T-helper 17 cell (primary cell): ENCODE results near the gene MEAF6. TPM values are rescaled to one million over a fixed set of nuclear protein-coding genes. Genes with fewer than 3 reads are reported as not detected.
"Not testable (repeated sequence)": the region's sequence is repeated elsewhere in the genome, so short reads cannot be mapped to it uniquely, and the experiment has no call there.

Source experiments
- ATAC-seq: fragments of 150-1000 bp; cut with Tn5 transposase; 2 replicates; pipeline ENCODE4 v1.10.0; 2021; ENCODE audit warnings: mild to moderate bottlenecking, moderate library complexity
- DNase-seq, 3 donors: peaks; one replicate each; pipeline versions ENCODE4 v3.0.0 to v3.0.0-alpha.2; 2020 to 2021
- H3K9me3 ChIP-seq: one replicate; pipeline ENCODE4 v1.7.0; 2013; ENCODE audit warnings: low read length, mild to moderate bottlenecking; ENCODE audit not compliant: control insufficient read depth, poor library complexity, severe bottlenecking
- H3K27ac Mint-ChIP-seq: one replicate; pipeline ENCODE4 v1.8.0; 2022; ENCODE audit warnings: mild to moderate bottlenecking, moderate library complexity, mixed read lengths
- H3K27me3 Mint-ChIP-seq: one replicate; pipeline ENCODE4 v1.8.0; 2022; ENCODE audit warnings: mixed read lengths
- H3K36me3 Mint-ChIP-seq: one replicate; pipeline ENCODE4 v1.8.0; 2022; ENCODE audit warnings: low read depth, mixed read lengths
- H3K4me1 Mint-ChIP-seq: one replicate; pipeline ENCODE4 v1.8.0; 2022; ENCODE audit warnings: mild to moderate bottlenecking, mixed read lengths
- H3K4me3 Mint-ChIP-seq: one replicate; pipeline ENCODE4 v1.8.0; 2022; ENCODE audit warnings: mild to moderate bottlenecking, moderate library complexity, mixed read lengths
- total RNA-seq, 4 donors: library from RNA in 2 of 4; stranded (reverse) in 2 of 4; gene quantifications; one replicate each; pipeline ENCODE4 v1.2.3 and lab custom pipeline; 2022 to 2026

MEAF6 gene
- total RNA-seq, 2 donors from 2014 or later: 54.7 to 58.0 TPM

DNA sequence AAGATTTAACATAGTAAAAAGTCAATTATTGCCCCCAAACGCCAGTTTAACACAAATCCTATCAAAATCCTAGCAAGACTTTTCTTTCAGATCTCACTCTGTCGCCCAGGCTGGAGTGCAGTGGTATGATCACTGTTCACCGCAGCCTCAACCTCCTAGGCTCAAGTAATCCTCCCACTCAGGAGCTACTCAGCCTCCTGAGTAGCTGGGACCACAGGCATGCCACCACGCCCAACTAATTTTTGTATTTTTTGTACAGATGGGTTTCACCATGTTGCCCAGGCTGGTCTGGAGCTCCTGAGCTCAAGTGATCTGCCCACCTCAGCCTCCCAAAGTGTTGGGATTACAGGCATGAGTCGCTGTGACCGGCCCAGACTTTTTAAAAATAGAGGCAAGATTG is 34.8 kb upstream of the MEAF6 start:
- DNase-seq (no peak), ATAC-seq (no peak)
- Mint-ChIP-seq H3K27me3 (no peaks in the 10 kb centered on the region), H3K4me3 (peak overlapping the region; percentile 52), H3K36me3 (peaks cover 15% of the 10 kb centered on the region), H3K27ac (peak overlapping the region; percentile 82), H3K4me1 (peaks cover 26% of the 10 kb centered on the region)
- H3K9me3 ChIP-seq: no peaks in the 10 kb centered on the region

GRCh38 chr1:37545019-37545418 is 30.5 kb upstream of the MEAF6 start:
- ATAC-seq (no peak), DNase-seq (no peak)
- H3K4me1 Mint-ChIP-seq: peaks cover 8% of the 10 kb centered on the region
- no peaks in the 10 kb centered on the region for H3K9me3 ChIP-seq
- no peaks in the 10 kb centered on the region for H3K27me3 Mint-ChIP-seq
- no peak overlapping the region for H3K4me3 Mint-ChIP-seq
- peaks cover 17% of the 10 kb centered on the region for H3K36me3 Mint-ChIP-seq
- H3K27ac Mint-ChIP-seq: peak overlapping the region; percentile 51

GRCh38 chr1:37544530-37544929 is 30.0 kb upstream of the MEAF6 start:
- Mint-ChIP-seq H3K36me3 (peaks cover 17% of the 10 kb centered on the region), H3K27ac (peak overlapping the region; percentile 51)
- DNase-seq: no peak

GRCh38 chr1:37540036-37540785 is 25.6 kb upstream of the MEAF6 start:
- H3K4me3 Mint-ChIP-seq: no peak overlapping the region
- H3K27me3 Mint-ChIP-seq: no peaks in the 10 kb centered on the region
- DNase-seq (no peak), ATAC-seq (no peak)
- H3K9me3 ChIP-seq: no peaks in the 10 kb centered on the region
- H3K36me3 Mint-ChIP-seq: peaks cover 14% of the 10 kb centered on the region
- peaks cover 7% of the 10 kb centered on the region for H3K4me1 Mint-ChIP-seq
- no peak overlapping the region for H3K27ac Mint-ChIP-seq

More at GRCh38 chr1:37544530-37544929, 30.0 kb upstream of the MEAF6 start:
- Mint-ChIP-seq H3K27me3 (no peaks in the 10 kb centered on the region), H3K4me1 (peaks cover 5% of the 10 kb centered on the region), H3K4me3 (peak overlapping the region; percentile 19)
- H3K9me3 ChIP-seq: no peaks in the 10 kb centered on the region
- ATAC-seq: no peak

DNA sequence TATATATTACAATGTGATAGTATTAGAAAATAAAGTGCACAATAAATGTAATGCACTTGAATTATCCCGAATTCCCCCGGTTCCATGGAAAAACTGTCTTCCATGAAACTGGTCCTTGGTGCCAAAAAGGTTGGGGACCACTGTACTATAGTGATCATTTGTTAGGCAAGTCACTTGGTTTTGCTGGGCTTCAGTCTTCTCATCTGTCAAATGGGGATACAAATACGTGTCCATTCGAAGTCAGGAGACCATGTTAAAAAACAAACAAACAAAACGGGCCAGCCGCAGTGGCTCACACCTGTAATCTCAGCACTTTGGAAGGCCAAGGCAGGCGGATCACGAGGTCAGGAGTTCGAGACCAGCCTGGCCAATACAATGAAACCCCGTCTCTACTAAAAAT is 24.6 kb upstream of the MEAF6 start:
- DNase-seq, H3K4me3 Mint-ChIP-seq, H3K27me3 Mint-ChIP-seq, H3K9me3 ChIP-seq, H3K27ac Mint-ChIP-seq, ATAC-seq: not testable (repeated sequence)
- Mint-ChIP-seq H3K36me3 (peaks cover 10% of the 10 kb centered on the region), H3K4me1 (peaks cover 11% of the 10 kb centered on the region)

- H3K27me3 Mint-ChIP-seq: no peaks in the 10 kb centered on the region
- H3K4me3 Mint-ChIP-seq: no peak overlapping the region
- peak overlapping the region; percentile 53 for H3K27ac Mint-ChIP-seq
- DNase-seq (no peak), ATAC-seq (no peak)
- peaks cover 11% of the 10 kb centered on the region for H3K4me1 Mint-ChIP-seq
- H3K36me3 Mint-ChIP-seq: peaks cover 10% of the 10 kb centered on the region
- H3K9me3 ChIP-seq: no peaks in the 10 kb centered on the region
Observed at GRCh38 chr1:37537378-37537777, 22.8 kb upstream of the MEAF6 start.

DNA sequence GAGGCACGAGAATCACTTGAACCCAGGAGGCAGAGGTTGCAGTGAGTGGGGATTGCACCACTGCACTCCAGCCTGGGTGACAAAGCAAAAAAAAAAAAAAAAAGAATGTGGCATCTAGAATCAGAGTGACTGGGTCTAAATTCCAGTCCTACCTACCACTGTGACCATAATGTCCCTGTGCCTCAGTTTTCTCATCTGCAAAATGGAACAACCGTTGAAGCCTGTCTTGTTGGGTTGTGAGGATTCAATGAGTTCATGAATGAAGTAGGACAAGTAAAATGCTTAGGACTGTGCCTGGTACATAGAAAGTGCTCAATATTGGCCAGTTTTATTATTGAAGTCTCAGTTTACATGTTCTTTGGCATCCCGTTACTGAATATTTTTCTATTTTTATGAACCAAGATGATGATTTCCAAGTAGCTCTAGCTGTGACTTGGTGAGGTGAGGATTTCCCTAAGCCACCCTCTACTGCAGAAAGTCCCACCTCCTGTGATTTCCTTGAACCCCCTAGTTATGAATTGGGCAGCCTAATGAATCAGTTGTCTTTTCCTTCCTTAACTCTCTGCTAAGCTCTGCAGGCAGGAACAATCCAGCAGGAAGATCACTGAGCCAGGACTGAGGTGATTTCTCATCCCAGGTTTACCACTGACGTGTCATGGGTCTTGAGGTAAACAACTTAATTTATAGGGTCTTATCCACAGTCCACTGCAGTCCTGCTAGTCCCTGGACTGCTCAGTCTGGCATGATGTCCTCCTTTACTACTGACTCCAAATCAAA is 18.9 kb upstream of the MEAF6 start:
- Mint-ChIP-seq H3K4me1 (peaks cover 11% of the 10 kb centered on the region), H3K27ac (no peak overlapping the region), H3K27me3 (no peaks in the 10 kb centered on the region), H3K4me3 (no peak overlapping the region), H3K36me3 (peaks cover 6% of the 10 kb centered on the region)
- H3K9me3 ChIP-seq: no peaks in the 10 kb centered on the region
- DNase-seq (no peak), ATAC-seq (no peak)

DNA sequence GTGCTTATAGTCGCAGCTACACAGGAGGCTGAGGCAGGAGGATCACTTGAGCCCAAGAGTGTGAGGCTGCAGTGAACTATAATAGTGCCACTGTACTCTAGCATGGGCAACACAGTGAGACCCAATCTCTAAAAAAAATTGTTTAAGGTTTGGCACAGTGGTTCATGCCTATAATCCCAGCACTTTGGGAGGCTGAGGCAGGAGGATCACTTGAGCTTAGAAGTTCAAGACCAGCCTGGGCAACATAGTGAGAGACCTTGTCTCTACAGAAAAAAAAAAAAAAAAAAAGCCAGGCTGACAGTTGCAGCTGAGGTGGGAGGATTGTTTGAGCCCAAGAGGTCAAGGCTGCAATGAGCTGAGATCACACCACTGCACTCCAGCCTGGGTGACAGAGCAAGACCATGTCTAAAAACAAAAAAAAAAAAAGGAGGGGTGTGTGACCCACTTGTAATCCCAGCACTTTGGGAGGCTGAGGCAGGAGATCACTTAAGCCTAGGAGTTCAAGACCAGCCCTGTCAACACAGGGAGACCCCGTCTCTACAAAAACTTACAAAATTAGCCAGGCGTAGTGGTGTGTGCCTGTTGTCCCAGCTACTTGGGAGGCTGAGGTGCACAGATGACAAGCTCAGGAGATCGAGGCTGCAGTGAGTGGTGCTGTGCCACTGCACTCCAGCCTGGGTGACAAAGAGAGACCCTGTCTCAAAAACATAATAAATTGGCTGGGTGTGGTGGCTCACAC is 18.0 kb upstream of the MEAF6 start:
- H3K4me1 Mint-ChIP-seq, DNase-seq, H3K9me3 ChIP-seq, H3K36me3 Mint-ChIP-seq, ATAC-seq, H3K27me3 Mint-ChIP-seq, H3K4me3 Mint-ChIP-seq: not testable (repeated sequence)
- peak overlapping the region; percentile 60 for H3K27ac Mint-ChIP-seq

GRCh38 chr1:37529888-37530287 is 15.3 kb upstream of the MEAF6 start:
- H3K4me1 Mint-ChIP-seq, H3K4me3 Mint-ChIP-seq, H3K36me3 Mint-ChIP-seq, H3K9me3 ChIP-seq, H3K27me3 Mint-ChIP-seq, H3K27ac Mint-ChIP-seq, DNase-seq, ATAC-seq: not testable (repeated sequence)

DNA sequence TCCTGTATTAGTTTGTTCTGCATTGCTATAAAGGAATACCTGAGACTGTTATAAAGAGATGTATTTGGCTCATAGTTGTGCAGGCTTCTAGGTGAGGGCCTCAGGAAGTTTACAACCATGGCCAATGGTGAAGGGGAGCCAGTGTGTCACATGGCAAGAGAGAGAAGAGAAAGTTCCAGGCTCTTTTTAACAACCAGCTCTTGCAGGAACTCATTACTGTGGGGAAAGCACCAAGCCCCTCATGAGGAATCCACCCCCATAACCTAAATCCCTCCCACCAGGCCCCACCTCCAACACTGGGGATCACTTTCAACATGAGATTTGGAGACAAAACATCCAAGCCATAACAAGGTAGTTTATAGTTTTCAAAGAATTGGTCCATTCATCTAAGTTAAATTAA is 5.0 kb upstream of the MEAF6 start:
- no peak overlapping the region for H3K27ac Mint-ChIP-seq
- peaks cover 8% of the 10 kb centered on the region for H3K4me1 Mint-ChIP-seq
- H3K9me3 ChIP-seq: no peaks in the 10 kb centered on the region
- H3K4me3 Mint-ChIP-seq: peak overlapping the region; percentile 83
- no peaks in the 10 kb centered on the region for H3K36me3 Mint-ChIP-seq
- ATAC-seq: no peak
- no peaks in the 10 kb centered on the region for H3K27me3 Mint-ChIP-seq
- DNase-seq: no peak

DNA sequence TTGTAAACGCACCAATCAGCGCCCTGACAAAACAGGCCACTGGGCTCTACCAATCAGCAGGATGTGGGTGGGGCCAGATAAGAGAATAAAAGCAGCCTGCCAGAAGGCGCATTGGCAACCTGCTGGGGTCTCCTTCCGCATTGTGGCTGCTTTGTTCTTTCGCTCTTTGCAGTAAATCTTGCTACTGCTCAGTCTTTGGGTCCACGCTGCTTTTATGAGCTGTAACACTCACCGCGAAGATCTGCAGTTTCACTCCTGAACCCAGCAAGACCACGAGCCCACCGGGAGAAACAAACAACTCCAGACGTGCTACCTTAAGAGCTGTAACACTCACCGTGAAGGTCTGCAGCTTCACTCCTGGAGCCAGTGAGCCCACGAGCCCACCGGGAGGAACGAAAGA is 4.4 kb upstream of the MEAF6 start:
- not testable (repeated sequence) for H3K27ac Mint-ChIP-seq, ATAC-seq, H3K9me3 ChIP-seq, H3K36me3 Mint-ChIP-seq, H3K27me3 Mint-ChIP-seq
- Mint-ChIP-seq H3K4me1 (peaks cover 10% of the 10 kb centered on the region), H3K4me3 (peak overlapping the region; percentile 83)
- peak in 2 of 3 donors; percentile 16 to 29 for DNase-seq

- ATAC-seq, H3K4me3 Mint-ChIP-seq, H3K27ac Mint-ChIP-seq, H3K27me3 Mint-ChIP-seq, H3K9me3 ChIP-seq, H3K36me3 Mint-ChIP-seq, DNase-seq: not testable (repeated sequence)
- peaks cover 16% of the 10 kb centered on the region for H3K4me1 Mint-ChIP-seq
Observed at GRCh38 chr1:37518241-37518640, 3.7 kb upstream of the MEAF6 start.

GRCh38 chr1:37517569-37517968 is 3.0 kb upstream of the MEAF6 start:
- ATAC-seq (no peak), DNase-seq (no peak)
- H3K9me3 ChIP-seq: no peaks in the 10 kb centered on the region
- no peak overlapping the region for H3K27ac Mint-ChIP-seq
- H3K4me1 Mint-ChIP-seq: peaks cover 21% of the 10 kb centered on the region
- H3K36me3 Mint-ChIP-seq: peaks cover 2% of the 10 kb centered on the region
- no peaks in the 10 kb centered on the region for H3K27me3 Mint-ChIP-seq
- H3K4me3 Mint-ChIP-seq: no peak overlapping the region
